ENCODE data around the gene EPB41L1.

Gene EPB41L1

DNA sequence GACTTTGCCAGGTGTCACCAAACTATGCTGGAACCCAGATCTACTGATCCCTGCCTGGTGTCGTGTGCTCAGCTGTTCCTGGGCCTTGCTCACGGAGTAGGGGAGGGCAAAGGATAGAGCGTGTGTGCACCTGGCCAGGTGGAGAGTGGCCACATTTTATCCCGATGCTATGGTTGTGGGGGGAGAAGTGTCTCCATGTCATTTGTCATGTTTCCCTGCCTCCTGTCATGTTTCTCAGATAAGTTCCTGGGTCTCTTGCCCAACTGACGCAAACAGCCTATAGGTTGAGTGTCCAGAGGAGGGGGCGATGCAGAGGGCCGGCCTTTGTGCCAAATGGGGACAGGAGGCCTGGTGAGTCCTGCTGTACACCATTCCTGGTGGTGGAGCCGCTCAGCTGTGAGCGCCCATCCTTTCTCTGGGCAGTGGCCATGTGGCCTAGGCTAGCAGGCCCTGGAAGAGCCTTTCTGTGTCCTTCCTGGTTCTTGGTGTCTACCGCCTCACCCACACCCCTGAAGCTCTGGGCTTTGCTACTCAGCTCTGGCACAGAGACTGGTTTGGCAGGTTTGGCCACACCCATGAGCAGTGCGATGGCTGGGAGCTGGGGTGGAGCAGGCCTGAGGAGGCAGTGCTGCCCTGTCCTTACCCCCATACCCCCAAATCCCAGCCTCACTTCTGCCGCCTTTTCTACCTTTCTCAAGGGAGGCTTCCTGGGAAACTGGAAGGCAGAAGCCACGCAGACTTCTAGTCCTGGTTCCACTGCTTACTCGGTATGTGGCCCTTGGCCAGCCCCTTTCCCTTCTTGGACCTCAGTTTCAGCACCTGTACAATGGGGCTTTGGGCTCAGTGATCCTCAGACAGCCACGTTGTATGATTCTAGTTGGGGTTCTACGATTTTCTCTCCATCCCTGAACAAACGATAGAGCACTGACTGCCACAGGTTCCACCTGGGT, 32.3 kb upstream of the EPB41L1 start:
- H3K4me1 ChIP-seq (ENCODE audit: control insufficient read depth, insufficient read depth, low read length, poor library complexity, severe bottlenecking): no peaks in the 10 kb centered on the region
- no peak overlapping the region for H3K27ac ChIP-seq (ENCODE audit: insufficient read depth, low read length, poor library complexity, severe bottlenecking)
- H3K4me3 ChIP-seq (ENCODE audit: insufficient read depth, low read depth, low read length, poor library complexity, severe bottlenecking): no peak overlapping the region
- no peaks in the 10 kb centered on the region for H3K36me3 ChIP-seq (ENCODE audit: control insufficient read depth, insufficient read depth, low read length)
- no peak for DNase-seq
- no peaks in the 10 kb centered on the region for H3K27me3 ChIP-seq (replicated peaks; ENCODE audit: control insufficient read depth, insufficient read depth, low read length, poor library complexity, severe bottlenecking)
- H3K9me3 ChIP-seq (ENCODE audit: control insufficient read depth, low read length): no peaks in the 10 kb centered on the region

DNA sequence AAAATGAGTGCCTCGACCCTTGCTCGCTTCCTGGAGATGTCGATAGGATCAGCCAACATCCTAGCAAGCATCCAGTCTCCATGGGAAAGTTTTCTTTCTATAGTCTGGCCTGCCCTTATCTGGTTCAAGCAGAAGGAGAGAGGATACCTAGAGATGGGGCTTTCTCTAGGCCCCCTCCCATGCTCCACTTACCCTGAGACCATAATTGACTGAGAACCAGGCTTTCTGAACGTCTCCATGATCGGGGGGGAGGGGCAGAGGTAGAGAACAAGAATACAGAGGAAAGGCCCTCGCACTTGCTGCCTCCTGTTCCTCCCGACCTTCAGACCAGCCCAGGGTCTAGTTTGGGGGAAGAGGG, 31.6 kb upstream of the EPB41L1 start:
- H3K4me3 ChIP-seq (ENCODE audit: insufficient read depth, low read depth, low read length, poor library complexity, severe bottlenecking): no peak overlapping the region
- H3K36me3 ChIP-seq (ENCODE audit: control insufficient read depth, insufficient read depth, low read length): no peaks in the 10 kb centered on the region
- no peaks in the 10 kb centered on the region for H3K27me3 ChIP-seq (replicated peaks; ENCODE audit: control insufficient read depth, insufficient read depth, low read length, poor library complexity, severe bottlenecking)
- H3K27ac ChIP-seq (ENCODE audit: insufficient read depth, low read length, poor library complexity, severe bottlenecking): no peak overlapping the region
- no peaks in the 10 kb centered on the region for H3K9me3 ChIP-seq (ENCODE audit: control insufficient read depth, low read length)
- H3K4me1 ChIP-seq (ENCODE audit: control insufficient read depth, insufficient read depth, low read length, poor library complexity, severe bottlenecking): no peaks in the 10 kb centered on the region
- no peak for DNase-seq

DNA sequence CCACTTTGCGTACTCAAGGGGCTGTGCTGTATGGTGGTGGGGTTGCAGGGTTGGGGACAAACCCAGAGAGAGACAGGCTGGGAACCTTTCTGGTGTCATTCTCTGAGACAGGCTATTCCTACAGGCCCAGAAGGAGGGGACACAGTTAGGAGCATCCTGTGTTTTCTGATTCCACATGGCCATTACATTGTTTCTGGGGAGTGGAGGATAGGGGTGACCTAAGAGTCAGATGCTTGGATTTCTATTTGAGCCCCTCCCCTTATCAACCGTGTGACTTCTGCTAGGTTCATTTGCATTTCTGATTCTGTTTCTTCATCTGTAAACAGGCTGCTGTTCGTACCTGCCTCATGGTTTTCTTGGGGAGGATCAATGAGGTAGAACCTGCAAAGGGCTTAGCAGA, 29.4 kb upstream of the EPB41L1 start:
- DNase-seq: no peak
- no peaks in the 10 kb centered on the region for H3K27me3 ChIP-seq (replicated peaks; ENCODE audit: control insufficient read depth, insufficient read depth, low read length, poor library complexity, severe bottlenecking)
- H3K4me1 ChIP-seq (ENCODE audit: control insufficient read depth, insufficient read depth, low read length, poor library complexity, severe bottlenecking): no peaks in the 10 kb centered on the region
- no peak overlapping the region for H3K27ac ChIP-seq (ENCODE audit: insufficient read depth, low read length, poor library complexity, severe bottlenecking)
- H3K36me3 ChIP-seq (ENCODE audit: control insufficient read depth, insufficient read depth, low read length): no peaks in the 10 kb centered on the region
- H3K4me3 ChIP-seq (ENCODE audit: insufficient read depth, low read depth, low read length, poor library complexity, severe bottlenecking): no peak overlapping the region
- no peaks in the 10 kb centered on the region for H3K9me3 ChIP-seq (ENCODE audit: control insufficient read depth, low read length)

DNA sequence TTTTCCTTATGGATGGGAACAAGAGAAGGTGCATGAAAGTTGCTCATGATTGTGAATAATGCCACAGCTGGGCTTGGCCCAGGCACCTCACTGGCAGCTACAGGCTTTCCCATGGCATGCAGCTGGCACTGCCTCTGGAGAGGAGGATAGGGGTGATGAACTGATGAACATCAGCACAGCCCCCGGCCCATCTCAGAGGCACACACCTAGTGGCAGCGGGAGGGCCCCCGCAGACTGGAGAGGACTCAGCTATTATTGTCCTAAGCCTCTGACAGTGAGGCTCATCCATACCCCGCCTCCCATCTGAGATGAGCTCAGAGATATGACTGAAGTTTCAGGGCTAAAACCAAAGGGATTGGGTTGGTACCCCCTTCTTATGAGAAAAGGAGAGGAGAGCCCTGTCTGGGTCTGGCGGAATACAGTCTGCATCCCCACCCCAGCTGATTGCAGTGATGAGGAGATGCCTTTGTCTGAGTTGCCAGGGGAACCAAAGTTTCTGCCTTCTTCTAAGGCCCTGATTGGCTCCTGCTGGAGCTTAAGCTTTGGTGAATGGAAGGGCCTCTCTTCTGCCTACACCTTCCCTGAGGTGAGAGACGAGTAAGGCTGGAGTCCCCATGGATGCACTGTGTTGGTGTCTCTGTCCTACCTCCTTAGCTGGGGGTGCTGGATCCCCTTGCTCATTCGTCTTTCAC, 27.6 kb upstream of the EPB41L1 start:
- no peak overlapping the region for H3K27ac ChIP-seq (ENCODE audit: insufficient read depth, low read length, poor library complexity, severe bottlenecking)
- no peaks in the 10 kb centered on the region for H3K36me3 ChIP-seq (ENCODE audit: control insufficient read depth, insufficient read depth, low read length)
- no peaks in the 10 kb centered on the region for H3K9me3 ChIP-seq (ENCODE audit: control insufficient read depth, low read length)
- H3K4me1 ChIP-seq (ENCODE audit: control insufficient read depth, insufficient read depth, low read length, poor library complexity, severe bottlenecking): no peaks in the 10 kb centered on the region
- no peaks in the 10 kb centered on the region for H3K27me3 ChIP-seq (replicated peaks; ENCODE audit: control insufficient read depth, insufficient read depth, low read length, poor library complexity, severe bottlenecking)
- no peak overlapping the region for H3K4me3 ChIP-seq (ENCODE audit: insufficient read depth, low read depth, low read length, poor library complexity, severe bottlenecking)
- no peak for DNase-seq

DNA sequence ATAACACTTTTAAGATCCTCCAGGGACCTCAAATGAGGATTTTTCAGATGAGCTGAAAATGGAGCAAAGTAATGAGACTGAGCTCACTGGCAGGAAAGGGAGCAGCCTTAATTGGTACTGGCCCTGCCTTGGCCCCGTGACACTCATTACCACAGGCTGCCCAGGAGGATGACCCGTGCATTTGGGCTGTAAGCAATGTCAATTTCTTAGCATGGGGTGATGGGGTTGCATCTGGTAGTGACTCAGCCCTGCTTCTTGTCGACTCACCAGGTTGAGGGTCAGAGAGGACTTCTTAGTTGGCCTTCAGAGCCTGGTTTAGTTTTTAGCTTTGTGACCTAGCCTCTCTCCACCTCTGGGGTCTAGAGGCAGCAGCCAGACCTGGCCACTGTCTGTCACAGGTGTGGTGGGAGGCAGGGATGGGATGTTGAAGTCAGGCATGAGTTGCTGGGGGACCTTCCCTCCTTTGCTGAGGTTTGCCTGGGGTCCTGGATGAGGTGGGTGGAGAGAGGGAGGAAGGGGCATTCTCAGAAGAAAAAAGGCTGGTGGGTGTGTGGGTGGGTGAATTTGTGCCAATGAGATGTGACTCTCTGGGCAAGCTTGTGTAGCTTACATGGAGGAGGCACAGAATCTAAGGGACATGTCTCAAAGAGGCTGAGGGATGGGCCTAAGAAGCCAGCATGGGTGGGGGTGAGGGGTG, 25.9 kb upstream of the EPB41L1 start:
- no peak for DNase-seq
- no peaks in the 10 kb centered on the region for H3K27me3 ChIP-seq (replicated peaks; ENCODE audit: control insufficient read depth, insufficient read depth, low read length, poor library complexity, severe bottlenecking)
- H3K36me3 ChIP-seq (ENCODE audit: control insufficient read depth, insufficient read depth, low read length): no peaks in the 10 kb centered on the region
- no peaks in the 10 kb centered on the region for H3K9me3 ChIP-seq (ENCODE audit: control insufficient read depth, low read length)
- no peak overlapping the region for H3K4me3 ChIP-seq (ENCODE audit: insufficient read depth, low read depth, low read length, poor library complexity, severe bottlenecking)
- no peaks in the 10 kb centered on the region for H3K4me1 ChIP-seq (ENCODE audit: control insufficient read depth, insufficient read depth, low read length, poor library complexity, severe bottlenecking)
- H3K27ac ChIP-seq (ENCODE audit: insufficient read depth, low read length, poor library complexity, severe bottlenecking): no peak overlapping the region

DNA sequence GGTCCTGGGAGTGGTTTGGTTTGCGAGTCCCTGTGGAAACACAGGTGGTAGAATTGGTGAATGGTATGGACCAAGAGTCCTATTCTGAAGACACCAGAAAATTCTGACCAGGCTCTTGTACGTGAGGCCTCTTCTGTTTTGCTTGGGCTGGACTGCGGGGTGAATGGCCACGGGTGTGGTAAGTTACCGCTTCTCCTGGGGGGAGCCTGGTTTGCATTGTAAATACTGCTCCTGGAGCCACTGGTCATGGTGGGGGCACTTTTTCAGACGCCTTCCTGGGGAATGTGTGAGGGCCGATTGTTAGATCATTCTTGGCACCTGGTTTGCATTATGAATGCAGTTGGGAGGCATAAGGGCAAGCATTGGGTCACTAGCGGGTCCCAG, 25.4 kb upstream of the EPB41L1 start:
- Histone ChIP-seq H3K27ac (ENCODE audit: insufficient read depth, low read length, poor library complexity, severe bottlenecking) (no peak overlapping the region), H3K4me3 (ENCODE audit: insufficient read depth, low read depth, low read length, poor library complexity, severe bottlenecking) (no peak overlapping the region)
- no peak for DNase-seq

DNA sequence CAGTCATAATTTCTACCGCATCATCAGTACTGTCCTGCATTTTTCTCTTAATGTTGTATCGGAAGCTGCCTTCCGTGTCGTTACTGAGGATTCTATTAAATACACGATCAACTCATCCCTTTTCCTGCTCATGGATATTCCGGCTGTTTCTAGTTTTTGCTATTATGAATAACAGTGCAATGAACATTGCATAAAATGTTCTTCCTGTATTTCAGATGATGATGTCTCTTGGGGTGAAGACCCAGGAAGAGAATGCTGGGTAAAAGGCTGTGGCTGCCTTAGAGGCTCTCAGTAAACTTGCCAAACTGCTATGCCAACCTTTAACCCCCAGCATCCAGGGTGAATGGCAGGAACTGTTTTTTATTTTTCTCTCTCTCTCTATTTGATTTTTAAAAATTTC, 24.1 kb upstream of the EPB41L1 start:
- H3K27me3 ChIP-seq (replicated peaks; ENCODE audit: control insufficient read depth, insufficient read depth, low read length, poor library complexity, severe bottlenecking): no peaks in the 10 kb centered on the region
- H3K4me1 ChIP-seq (ENCODE audit: control insufficient read depth, insufficient read depth, low read length, poor library complexity, severe bottlenecking): no peaks in the 10 kb centered on the region
- no peaks in the 10 kb centered on the region for H3K9me3 ChIP-seq (ENCODE audit: control insufficient read depth, low read length)
- DNase-seq: no peak
- no peak overlapping the region for H3K4me3 ChIP-seq (ENCODE audit: insufficient read depth, low read depth, low read length, poor library complexity, severe bottlenecking)
- no peak overlapping the region for H3K27ac ChIP-seq (ENCODE audit: insufficient read depth, low read length, poor library complexity, severe bottlenecking)
- H3K36me3 ChIP-seq (ENCODE audit: control insufficient read depth, insufficient read depth, low read length): no peaks in the 10 kb centered on the region

More for the DNA sequence above, 25.4 kb upstream of the EPB41L1 start:
- H3K36me3 ChIP-seq (ENCODE audit: control insufficient read depth, insufficient read depth, low read length): no peaks in the 10 kb centered on the region
- no peaks in the 10 kb centered on the region for H3K4me1 ChIP-seq (ENCODE audit: control insufficient read depth, insufficient read depth, low read length, poor library complexity, severe bottlenecking)
- no peaks in the 10 kb centered on the region for H3K9me3 ChIP-seq (ENCODE audit: control insufficient read depth, low read length)
- H3K27me3 ChIP-seq (replicated peaks; ENCODE audit: control insufficient read depth, insufficient read depth, low read length, poor library complexity, severe bottlenecking): no peaks in the 10 kb centered on the region

DNA sequence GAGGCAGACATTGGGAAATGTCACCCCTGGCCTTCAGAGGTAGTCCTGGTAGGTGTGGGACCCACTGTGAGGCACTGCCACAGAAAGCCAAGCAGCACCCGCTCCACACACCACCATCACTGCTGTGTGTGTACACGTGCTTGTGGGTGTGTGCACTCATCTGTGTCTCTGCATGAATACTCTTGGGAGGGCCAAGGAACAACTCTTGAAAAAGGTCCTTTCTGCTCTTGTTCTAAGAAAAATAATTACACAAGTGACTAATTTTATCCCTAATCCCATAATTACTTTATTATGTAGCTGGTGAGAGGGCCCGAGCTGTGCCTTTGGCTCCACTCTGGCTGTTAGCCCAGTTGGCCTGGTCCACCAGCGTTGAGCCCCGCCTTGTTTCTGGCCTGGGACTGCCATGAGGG, 21.7 kb upstream of the EPB41L1 start:
- H3K4me1 ChIP-seq (ENCODE audit: control insufficient read depth, insufficient read depth, low read length, poor library complexity, severe bottlenecking): no peaks in the 10 kb centered on the region
- H3K9me3 ChIP-seq (ENCODE audit: control insufficient read depth, low read length): no peaks in the 10 kb centered on the region
- no peaks in the 10 kb centered on the region for H3K27me3 ChIP-seq (replicated peaks; ENCODE audit: control insufficient read depth, insufficient read depth, low read length, poor library complexity, severe bottlenecking)
- no peak overlapping the region for H3K4me3 ChIP-seq (ENCODE audit: insufficient read depth, low read depth, low read length, poor library complexity, severe bottlenecking)
- H3K27ac ChIP-seq (ENCODE audit: insufficient read depth, low read length, poor library complexity, severe bottlenecking): no peak overlapping the region
- H3K36me3 ChIP-seq (ENCODE audit: control insufficient read depth, insufficient read depth, low read length): no peaks in the 10 kb centered on the region
- DNase-seq: no peak

DNA sequence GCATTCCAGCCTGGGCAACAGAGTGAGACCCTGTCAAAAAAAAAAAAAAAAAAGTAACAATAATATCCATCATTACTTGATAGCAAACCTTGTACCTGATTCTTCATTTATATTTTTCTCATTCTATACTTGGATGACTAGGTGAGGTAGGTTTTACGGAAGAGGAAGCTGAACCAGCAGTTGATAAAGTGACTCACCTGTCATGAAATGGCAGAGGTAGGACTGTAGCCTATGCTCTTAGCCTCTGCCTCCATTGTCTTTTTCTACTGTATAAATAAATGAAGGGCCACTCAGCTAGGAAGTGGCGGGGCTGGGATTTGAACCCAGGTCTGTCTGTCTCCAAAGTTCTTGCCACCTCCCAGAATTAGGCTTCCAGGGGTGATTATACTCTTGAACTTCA, 20.7 kb upstream of the EPB41L1 start:
- DNase-seq: no peak
- Histone ChIP-seq H3K27me3 (replicated peaks; ENCODE audit: control insufficient read depth, insufficient read depth, low read length, poor library complexity, severe bottlenecking) (no peaks in the 10 kb centered on the region), H3K36me3 (ENCODE audit: control insufficient read depth, insufficient read depth, low read length) (no peaks in the 10 kb centered on the region), H3K4me3 (ENCODE audit: insufficient read depth, low read depth, low read length, poor library complexity, severe bottlenecking) (no peak overlapping the region), H3K4me1 (ENCODE audit: control insufficient read depth, insufficient read depth, low read length, poor library complexity, severe bottlenecking) (no peaks in the 10 kb centered on the region), H3K9me3 (ENCODE audit: control insufficient read depth, low read length) (no peaks in the 10 kb centered on the region), H3K27ac (ENCODE audit: insufficient read depth, low read length, poor library complexity, severe bottlenecking) (no peak overlapping the region)

DNA sequence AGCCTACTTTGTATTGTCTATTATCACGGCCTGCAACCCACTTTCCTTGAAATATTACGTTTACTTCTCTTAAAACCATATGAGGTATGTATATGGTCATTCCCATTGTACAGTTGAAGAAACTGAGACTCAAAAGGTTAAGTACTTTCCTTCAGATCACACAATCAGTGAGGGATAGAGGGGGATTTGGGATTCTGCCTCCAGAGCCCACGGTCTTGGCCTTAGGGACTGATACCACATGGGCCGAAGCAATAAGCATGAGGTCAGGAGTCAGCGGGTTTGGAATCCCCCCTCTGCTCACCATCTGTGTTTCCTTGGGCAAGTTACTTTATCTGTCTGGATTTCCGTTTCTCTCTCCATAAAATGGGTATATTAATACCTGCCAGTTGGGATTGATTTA, 19.4 kb upstream of the EPB41L1 start:
- H3K4me1 ChIP-seq (ENCODE audit: control insufficient read depth, insufficient read depth, low read length, poor library complexity, severe bottlenecking): no peaks in the 10 kb centered on the region
- no peaks in the 10 kb centered on the region for H3K27me3 ChIP-seq (replicated peaks; ENCODE audit: control insufficient read depth, insufficient read depth, low read length, poor library complexity, severe bottlenecking)
- H3K9me3 ChIP-seq (ENCODE audit: control insufficient read depth, low read length): no peaks in the 10 kb centered on the region
- no peak overlapping the region for H3K27ac ChIP-seq (ENCODE audit: insufficient read depth, low read length, poor library complexity, severe bottlenecking)
- DNase-seq: no peak
- H3K4me3 ChIP-seq (ENCODE audit: insufficient read depth, low read depth, low read length, poor library complexity, severe bottlenecking): no peak overlapping the region
- H3K36me3 ChIP-seq (ENCODE audit: control insufficient read depth, insufficient read depth, low read length): no peaks in the 10 kb centered on the region
